ENCODE results near the gene ARHGAP44. TPM values are rescaled to one million over a fixed set of nuclear protein-coding genes. Genes with fewer than 3 reads are reported as not detected.

ARHGAP44 gene
- total RNA-seq, 1 donor from 2014 or later, result 6.5 TPM

- no peak for DNase-seq (ENCODE audit: low read depth, low spot score)
- no peak overlapping the region for H3K27ac Mint-ChIP-seq (ENCODE audit: unreplicated experiment)
- no peaks in the 10 kb centered on the region for H3K27me3 Mint-ChIP-seq (ENCODE audit: low read depth)
- no peaks in the 10 kb centered on the region for H3K9me3 Mint-ChIP-seq
- no peak for TF ChIP-seq CTCF (conservative IDR thresholded peaks at IDR 0.05)
- no peak overlapping the region for H3K4me3 Mint-ChIP-seq
- H3K4me1 Mint-ChIP-seq, result peaks cover 4% of the 10 kb centered on the region
- peaks cover 6% of the 10 kb centered on the region for H3K36me3 Mint-ChIP-seq (ENCODE audit: low read depth)
Observed at GRCh38 chr17:13001991-13002615, 212.8 kb downstream of the ARHGAP44 start.

- Mint-ChIP-seq H3K27ac (ENCODE audit: unreplicated experiment) (no peak overlapping the region), H3K36me3 (ENCODE audit: low read depth) (peaks cover 2% of the 10 kb centered on the region), H3K27me3 (ENCODE audit: low read depth) (no peaks in the 10 kb centered on the region), H3K9me3 (no peaks in the 10 kb centered on the region), H3K4me3 (no peak overlapping the region), H3K4me1 (peaks cover 4% of the 10 kb centered on the region)
- DNase-seq (ENCODE audit: low read depth, low spot score), result peak; percentile 88
- peak; percentile 94 for TF ChIP-seq CTCF (conservative IDR thresholded peaks at IDR 0.05)
Observed at GRCh38 chr17:13002761-13003453, 213.6 kb downstream of the ARHGAP44 start.

- Mint-ChIP-seq H3K9me3 (no peaks in the 10 kb centered on the region), H3K4me3 (no peak overlapping the region), H3K36me3 (ENCODE audit: low read depth) (peaks cover under 1% of the 10 kb centered on the region), H3K4me1 (peaks cover 4% of the 10 kb centered on the region), H3K27ac (ENCODE audit: unreplicated experiment) (no peak overlapping the region), H3K27me3 (ENCODE audit: low read depth) (no peaks in the 10 kb centered on the region)
- no peak for DNase-seq (ENCODE audit: low read depth, low spot score)
- TF ChIP-seq CTCF (conservative IDR thresholded peaks at IDR 0.05), result peak; percentile 6
Observed at GRCh38 chr17:13003454-13003851, 214.2 kb downstream of the ARHGAP44 start.

- H3K4me3 Mint-ChIP-seq, result no peak overlapping the region
- H3K27ac Mint-ChIP-seq (ENCODE audit: unreplicated experiment), result peak overlapping the region; percentile 84
- no peaks in the 10 kb centered on the region for H3K9me3 Mint-ChIP-seq
- TF ChIP-seq CTCF (conservative IDR thresholded peaks at IDR 0.05), result no peak
- H3K4me1 Mint-ChIP-seq, result no peaks in the 10 kb centered on the region
- DNase-seq (ENCODE audit: low read depth, low spot score), result no peak
- no peaks in the 10 kb centered on the region for H3K27me3 Mint-ChIP-seq (ENCODE audit: low read depth)
- peaks cover 3% of the 10 kb centered on the region for H3K36me3 Mint-ChIP-seq (ENCODE audit: low read depth)
Observed at GRCh38 chr17:13003927-13004326, 214.6 kb downstream of the ARHGAP44 start.

- Mint-ChIP-seq H3K4me3 (no peak overlapping the region), H3K27me3 (ENCODE audit: low read depth) (no peaks in the 10 kb centered on the region), H3K9me3 (no peaks in the 10 kb centered on the region), H3K27ac (ENCODE audit: unreplicated experiment) (peak overlapping the region; percentile 53), H3K4me1 (no peaks in the 10 kb centered on the region), H3K36me3 (ENCODE audit: low read depth) (peaks cover 3% of the 10 kb centered on the region)
- DNase-seq (ENCODE audit: low read depth, low spot score), result no peak
- no peak for TF ChIP-seq CTCF (conservative IDR thresholded peaks at IDR 0.05)
Observed at GRCh38 chr17:13004336-13004735, 215.0 kb downstream of the ARHGAP44 start.
